C4-2B (cell line): ENCODE results near the gene SEMA6A.

Experiments
- H3K27ac ChIP-seq: fragments of 450-650 bp; 2 replicates; pipeline ENCODE4 v1.5.1; 2017
- CTCF ChIP-seq: fragments of 450-650 bp; conservative IDR thresholded peaks from 2 replicates; pipeline ENCODE4 v1.5.1; 2017; ENCODE audit warnings: mild to moderate bottlenecking
- ZFX ChIP-seq: fragments of 450-650 bp; IDR thresholded peaks from 2 replicates; pipeline ENCODE4 v1.6.1; 2017

The SEMA6A gene

GRCh38 chr5:116583862-116584222 lies 9.2 kb upstream of the SEMA6A start:
- TF ChIP-seq ZFX (no peak), CTCF (no peak)
- H3K27ac ChIP-seq = no peak overlapping the region

GRCh38 chr5:116583085-116583861 lies 8.7 kb upstream of the SEMA6A start:
- TF ChIP-seq CTCF (no peak), ZFX (no peak)
- no peak overlapping the region for H3K27ac ChIP-seq

GRCh38 chr5:116581910-116582309 lies 7.3 kb upstream of the SEMA6A start:
- H3K27ac ChIP-seq = no peak overlapping the region
- no peak for TF ChIP-seq ZFX
- TF ChIP-seq CTCF = no peak

DNA sequence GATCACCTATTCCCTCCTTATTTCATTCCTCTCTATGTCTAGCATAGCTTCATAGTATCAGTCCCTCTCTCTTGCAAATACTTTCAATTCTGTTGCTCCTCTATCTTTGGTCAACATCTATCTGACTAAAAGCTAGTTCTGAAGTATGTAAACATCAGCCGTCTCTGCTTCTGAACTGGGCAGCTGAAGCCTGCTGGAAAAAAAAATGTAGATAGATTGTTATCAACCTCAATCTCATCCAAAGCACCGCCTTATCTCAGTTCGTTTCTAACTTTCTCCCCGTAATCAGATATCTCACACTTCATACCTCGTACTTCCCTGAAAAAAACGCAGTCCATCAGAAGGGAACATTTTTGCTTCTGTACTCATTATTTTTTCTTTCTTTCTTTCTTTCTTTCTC lies 4.5 kb upstream of the SEMA6A start:
- H3K27ac ChIP-seq = no peak overlapping the region
- TF ChIP-seq CTCF = no peak

DNA sequence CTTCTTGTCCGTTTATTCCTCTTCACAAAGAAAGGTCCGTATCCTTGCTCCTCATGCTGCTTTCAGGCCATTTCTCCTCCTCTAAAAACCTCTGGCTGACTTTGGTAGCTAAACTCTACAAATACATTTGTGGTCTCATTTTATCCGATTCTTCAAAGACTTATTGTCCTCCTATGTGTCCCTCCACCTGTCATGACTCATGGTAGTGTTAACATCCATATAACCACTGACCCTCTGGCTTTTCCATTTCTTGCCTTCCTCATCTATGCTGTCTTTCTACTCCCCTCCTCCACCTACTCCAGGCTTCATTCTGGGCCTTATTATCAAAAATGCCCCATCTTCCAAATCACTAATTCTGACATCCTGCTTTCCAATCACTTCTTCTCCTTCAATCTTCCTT lies 4.1 kb upstream of the SEMA6A start:
- TF ChIP-seq CTCF = no peak
- TF ChIP-seq ZFX = no peak

DNA sequence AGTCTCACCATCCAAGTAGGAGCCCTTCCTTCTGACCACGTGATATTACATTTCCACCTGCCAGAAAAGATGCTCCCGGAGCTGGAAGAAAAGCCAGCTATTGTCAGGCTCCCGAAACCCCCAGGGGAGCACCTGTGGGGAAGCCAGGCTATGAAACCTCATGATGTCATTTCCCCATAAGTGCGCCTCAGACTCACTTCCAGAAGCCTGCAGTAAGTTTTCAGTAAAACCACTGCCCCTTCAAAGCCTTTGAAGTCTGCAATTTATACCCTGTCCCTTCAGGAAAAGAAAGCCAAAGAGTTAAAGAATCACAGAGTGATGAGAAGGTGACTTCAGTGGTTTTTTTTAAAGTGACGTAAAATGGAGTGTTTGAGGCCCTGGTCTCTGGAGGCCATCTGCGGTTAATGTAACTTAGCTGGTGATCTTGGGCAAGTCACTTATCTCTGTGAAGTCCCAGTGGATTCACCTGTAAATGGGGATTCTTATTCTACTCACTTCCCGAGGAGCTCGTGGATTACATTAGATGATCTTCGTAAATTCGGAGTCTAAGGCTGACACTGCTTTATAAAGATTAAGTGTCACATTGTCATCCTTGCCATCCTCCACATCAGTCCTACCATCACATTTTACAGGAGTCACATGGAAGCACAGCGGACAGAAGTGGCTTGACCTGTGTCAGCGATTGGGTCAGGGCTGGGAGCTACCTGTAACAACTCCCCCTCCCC lies 2.6 kb upstream of the SEMA6A start:
- TF ChIP-seq ZFX (no peak), CTCF (no peak)
- no peak overlapping the region for H3K27ac ChIP-seq

More for the DNA sequence above, 4.1 kb upstream of the SEMA6A start:
- no peak overlapping the region for H3K27ac ChIP-seq

- TF ChIP-seq ZFX = no peak
- peak; percentile 90 for TF ChIP-seq CTCF
- no peak overlapping the region for H3K27ac ChIP-seq
Observed at GRCh38 chr5:116576053-116576713, 1.6 kb upstream of the SEMA6A start.
